ENCODE data around the gene FBN1. TPM values are rescaled to one million over a fixed set of nuclear protein-coding genes. Genes with fewer than 3 reads are reported as not detected.

The FBN1 gene
- total RNA-seq, 2 experiments from 2014 or later: 1.1 to 1.6 TPM

DNA sequence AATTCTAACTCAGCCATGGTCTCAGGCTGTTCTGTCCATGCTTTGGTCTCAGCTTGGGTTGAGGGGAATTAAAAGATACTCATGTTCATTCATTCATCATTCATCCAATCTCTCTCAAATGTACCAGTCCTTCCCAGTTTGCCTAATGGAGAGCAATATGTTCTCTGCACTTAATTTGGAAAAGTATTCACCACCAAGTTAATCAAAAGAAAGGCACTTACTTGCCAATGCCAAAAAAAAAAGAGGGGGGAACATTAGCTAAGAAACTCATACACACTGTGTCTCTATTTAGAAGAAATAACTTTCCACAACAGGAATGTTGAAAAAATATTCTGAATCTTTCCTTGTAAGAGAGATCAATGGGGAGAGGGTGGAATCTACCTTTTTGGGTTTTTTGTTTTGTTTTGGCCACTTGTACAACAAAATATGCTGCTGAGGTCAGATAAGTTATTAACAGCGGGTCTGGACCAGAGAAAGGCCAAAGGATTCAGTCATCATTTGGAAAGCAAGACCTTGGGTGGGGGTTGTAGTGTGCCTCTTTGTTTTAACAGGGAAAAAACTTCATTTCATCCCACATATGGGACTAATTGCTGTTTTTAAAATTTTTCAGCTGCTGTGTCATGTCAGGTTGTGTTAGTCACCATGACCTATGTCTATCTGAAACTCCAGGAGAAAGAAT is 152.3 kb downstream of the FBN1 start:
- Mint-ChIP-seq H3K27me3 (no peaks in the 10 kb centered on the region), H3K36me3 (ENCODE audit: low read depth) (no peaks in the 10 kb centered on the region), H3K27ac (no peak overlapping the region), H3K4me1 (no peaks in the 10 kb centered on the region), H3K9me3 (no peaks in the 10 kb centered on the region), H3K4me3 (no peak overlapping the region)
- ChIA-PET CTCF (interaction anchor here (0.5 to 0.6 kb wide), 2 partner anchors 76 to 732 kb away, joined by 3 read pairs; no protein-coding TSS in a partner anchor), POLR2A (no interaction called here)
- no peak for DNase-seq

DNA sequence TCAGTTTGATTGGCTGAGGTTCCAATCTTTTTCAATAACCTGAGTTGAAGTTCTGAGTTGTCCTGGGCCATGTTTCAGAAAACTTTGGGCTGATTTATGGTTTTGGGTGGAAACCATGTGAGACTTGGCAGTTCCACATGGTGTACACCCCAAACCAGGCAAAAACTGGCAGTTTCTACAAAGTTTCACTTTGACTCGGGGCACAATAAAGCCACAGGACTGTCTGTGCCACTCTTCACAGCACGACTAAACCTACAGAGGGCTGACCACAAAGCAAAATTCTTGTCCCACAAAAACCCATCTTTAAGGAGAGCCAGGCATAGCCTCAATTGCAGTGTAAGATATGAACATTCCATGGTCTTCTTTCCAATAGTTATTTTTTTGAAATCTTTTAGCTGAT is 159.3 kb downstream of the FBN1 start:
- H3K9me3 Mint-ChIP-seq: no peaks in the 10 kb centered on the region
- CTCF ChIA-PET: no interaction called here
- no peak for DNase-seq
- POLR2A ChIA-PET: no interaction called here
- no peak overlapping the region for H3K4me3 Mint-ChIP-seq
- no peaks in the 10 kb centered on the region for H3K36me3 Mint-ChIP-seq (ENCODE audit: low read depth)
- H3K27me3 Mint-ChIP-seq: peaks cover 4% of the 10 kb centered on the region
- peaks cover 8% of the 10 kb centered on the region for H3K4me1 Mint-ChIP-seq
- no peak overlapping the region for H3K27ac Mint-ChIP-seq

GRCh38 chr15:48481802-48482201 is 163.7 kb downstream of the FBN1 start:
- ChIA-PET CTCF (no interaction called here), POLR2A (no interaction called here)
- peaks cover 4% of the 10 kb centered on the region for H3K27me3 Mint-ChIP-seq
- H3K36me3 Mint-ChIP-seq (ENCODE audit: low read depth): no peaks in the 10 kb centered on the region
- no peak overlapping the region for H3K27ac Mint-ChIP-seq
- H3K4me3 Mint-ChIP-seq: no peak overlapping the region
- DNase-seq: no peak
- no peaks in the 10 kb centered on the region for H3K9me3 Mint-ChIP-seq
- peaks cover 8% of the 10 kb centered on the region for H3K4me1 Mint-ChIP-seq

- Mint-ChIP-seq H3K27me3 (peaks cover 7% of the 10 kb centered on the region), H3K27ac (no peak overlapping the region), H3K9me3 (no peaks in the 10 kb centered on the region), H3K4me1 (no peaks in the 10 kb centered on the region), H3K4me3 (no peak overlapping the region), H3K36me3 (ENCODE audit: low read depth) (no peaks in the 10 kb centered on the region)
- CTCF ChIA-PET: no interaction called here
- no peak for DNase-seq
- POLR2A ChIA-PET: no interaction called here
Observed at GRCh38 chr15:48479751-48480150, 165.8 kb downstream of the FBN1 start.

- no peaks in the 10 kb centered on the region for H3K4me1 Mint-ChIP-seq
- POLR2A ChIA-PET: no interaction called here
- peaks cover 7% of the 10 kb centered on the region for H3K27me3 Mint-ChIP-seq
- CTCF ChIA-PET: interaction anchor here (1.0 kb wide), 1 partner anchor 30 kb away, joined by 3 read pairs; no protein-coding TSS in a partner anchor
- no peaks in the 10 kb centered on the region for H3K9me3 Mint-ChIP-seq
- H3K36me3 Mint-ChIP-seq (ENCODE audit: low read depth): no peaks in the 10 kb centered on the region
- H3K4me3 Mint-ChIP-seq: no peak overlapping the region
- DNase-seq: no peak
- H3K27ac Mint-ChIP-seq: no peak overlapping the region
Observed at GRCh38 chr15:48478581-48478980, 166.9 kb downstream of the FBN1 start.

- DNase-seq: no peak
- Mint-ChIP-seq H3K27ac (no peak overlapping the region), H3K4me1 (peaks cover 1% of the 10 kb centered on the region), H3K36me3 (ENCODE audit: low read depth) (no peaks in the 10 kb centered on the region), H3K27me3 (peaks cover 7% of the 10 kb centered on the region), H3K4me3 (no peak overlapping the region), H3K9me3 (no peaks in the 10 kb centered on the region)
- ChIA-PET POLR2A (no interaction called here), CTCF (no interaction called here)
Observed at GRCh38 chr15:48477795-48478360, 167.6 kb downstream of the FBN1 start.

GRCh38 chr15:48475600-48476395 is 169.7 kb downstream of the FBN1 start:
- Mint-ChIP-seq H3K27ac (no peak overlapping the region), H3K9me3 (no peaks in the 10 kb centered on the region), H3K27me3 (peaks cover 3% of the 10 kb centered on the region), H3K4me3 (no peak overlapping the region), H3K4me1 (peaks cover 5% of the 10 kb centered on the region), H3K36me3 (ENCODE audit: low read depth) (no peaks in the 10 kb centered on the region)
- POLR2A ChIA-PET: interaction anchor here (0.7 kb wide), 1 partner anchor 143 kb away, joined by 4 read pairs; no protein-coding TSS in a partner anchor
- no peak for DNase-seq
- CTCF ChIA-PET: no interaction called here

DNA sequence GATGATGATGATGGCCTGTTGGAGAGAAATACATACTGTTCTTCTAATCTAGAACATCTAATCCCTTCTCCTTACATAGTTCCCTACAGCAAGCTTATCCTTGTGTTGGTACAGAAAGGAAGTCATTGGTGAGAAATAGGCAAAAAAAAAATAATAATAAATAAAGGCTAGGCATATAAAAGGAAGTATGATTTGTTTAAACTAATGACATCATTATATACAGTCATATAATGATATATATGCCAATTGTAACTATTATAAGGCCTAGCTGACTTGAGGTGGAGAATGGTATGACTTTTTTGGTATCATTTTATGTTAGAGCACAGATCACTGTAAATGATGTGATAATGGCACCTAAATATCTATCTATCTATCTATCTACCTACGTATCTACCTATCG is 171.8 kb downstream of the FBN1 start:
- Mint-ChIP-seq H3K36me3 (ENCODE audit: low read depth) (no peaks in the 10 kb centered on the region), H3K27me3 (peaks cover 3% of the 10 kb centered on the region), H3K4me3 (no peak overlapping the region), H3K4me1 (peaks cover 5% of the 10 kb centered on the region), H3K27ac (no peak overlapping the region), H3K9me3 (no peaks in the 10 kb centered on the region)
- ChIA-PET CTCF (interaction anchor here (0.6 kb wide), 1 partner anchor 51 kb away, joined by 3 read pairs; no protein-coding TSS in a partner anchor), POLR2A (no interaction called here)
- DNase-seq: no peak

GRCh38 chr15:48472756-48473155 is 172.8 kb downstream of the FBN1 start:
- Mint-ChIP-seq H3K4me1 (peaks cover 5% of the 10 kb centered on the region), H3K4me3 (no peak overlapping the region), H3K9me3 (no peaks in the 10 kb centered on the region), H3K27ac (peak overlapping the region; percentile 68), H3K36me3 (ENCODE audit: low read depth) (no peaks in the 10 kb centered on the region), H3K27me3 (peaks cover 3% of the 10 kb centered on the region)
- no peak for DNase-seq
- CTCF ChIA-PET: interaction anchor here (1.2 kb wide), 1 partner anchor 14 kb away, joined by 3 read pairs; no protein-coding TSS in a partner anchor
- POLR2A ChIA-PET: no interaction called here

DNA sequence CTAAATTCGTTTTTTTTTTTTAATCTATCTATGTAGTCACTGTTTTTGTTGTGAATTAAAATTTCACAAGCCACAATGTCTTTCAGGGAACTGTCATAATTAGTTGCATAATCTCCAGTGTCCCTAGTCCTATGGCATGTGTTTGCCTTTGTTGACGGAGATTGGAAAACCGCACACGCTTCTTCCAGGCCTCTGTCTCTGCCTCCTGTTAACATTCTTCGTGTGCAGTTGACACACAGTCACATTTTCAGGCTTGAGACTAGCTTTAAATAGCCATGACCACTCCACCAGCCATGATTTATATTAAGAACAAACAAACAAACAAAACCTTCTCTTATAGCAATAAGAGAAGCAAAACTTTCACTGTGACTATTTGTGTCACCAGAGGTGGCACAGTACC is 174.4 kb downstream of the FBN1 start:
- no peak for DNase-seq
- no peak overlapping the region for H3K27ac Mint-ChIP-seq
- H3K27me3 Mint-ChIP-seq: peaks cover 3% of the 10 kb centered on the region
- POLR2A ChIA-PET: no interaction called here
- CTCF ChIA-PET: no interaction called here
- H3K36me3 Mint-ChIP-seq (ENCODE audit: low read depth): no peaks in the 10 kb centered on the region
- H3K9me3 Mint-ChIP-seq: no peaks in the 10 kb centered on the region
- H3K4me1 Mint-ChIP-seq: peaks cover 5% of the 10 kb centered on the region
- H3K4me3 Mint-ChIP-seq: no peak overlapping the region

DNA sequence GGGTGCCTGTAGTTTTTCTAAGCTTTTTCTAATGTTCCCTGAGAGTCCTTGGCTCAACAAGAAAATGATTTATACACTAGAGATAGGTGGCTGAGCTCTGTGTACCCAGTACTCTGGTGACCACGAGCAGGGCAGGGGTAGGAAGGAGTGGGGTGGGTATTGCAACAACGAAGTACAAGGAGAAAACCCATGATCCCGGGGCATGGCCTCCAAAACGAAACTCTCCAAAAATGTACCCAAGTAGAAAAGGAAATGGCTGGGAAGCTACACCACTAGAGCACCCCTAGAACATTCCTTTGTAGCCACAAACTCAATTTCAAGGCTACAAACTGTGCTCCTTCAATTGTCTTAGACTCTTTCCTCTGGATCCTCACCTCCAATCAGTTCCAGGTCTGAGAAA is 175.4 kb downstream of the FBN1 start:
- Mint-ChIP-seq H3K27ac (no peak overlapping the region), H3K27me3 (no peaks in the 10 kb centered on the region), H3K9me3 (no peaks in the 10 kb centered on the region), H3K4me3 (no peak overlapping the region), H3K36me3 (ENCODE audit: low read depth) (no peaks in the 10 kb centered on the region), H3K4me1 (peaks cover 5% of the 10 kb centered on the region)
- POLR2A ChIA-PET: no interaction called here
- DNase-seq: no peak
- CTCF ChIA-PET: no interaction called here

DNA sequence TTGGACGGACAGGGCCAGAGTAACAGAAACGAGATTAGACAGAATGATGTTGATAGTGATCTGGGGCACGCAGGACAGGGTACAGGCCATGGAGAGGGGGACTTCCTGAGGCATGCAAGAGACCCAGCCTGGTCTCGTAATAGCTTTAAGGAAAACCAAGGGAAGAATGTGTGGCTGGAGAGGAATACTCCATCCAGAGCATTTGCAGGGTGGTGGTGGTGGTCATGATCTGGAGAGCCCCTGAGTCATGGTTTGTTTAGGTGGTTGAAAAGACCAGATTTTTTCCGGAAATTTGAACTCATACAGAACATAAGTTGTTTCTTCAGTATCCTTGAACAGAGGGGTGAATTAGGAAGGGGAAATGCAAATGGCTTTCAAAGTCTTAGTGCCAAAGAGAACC is 175.8 kb downstream of the FBN1 start:
- no peak for DNase-seq
- peaks cover 5% of the 10 kb centered on the region for H3K4me1 Mint-ChIP-seq
- H3K27me3 Mint-ChIP-seq: no peaks in the 10 kb centered on the region
- no peaks in the 10 kb centered on the region for H3K9me3 Mint-ChIP-seq
- H3K27ac Mint-ChIP-seq: no peak overlapping the region
- ChIA-PET CTCF (no interaction called here), POLR2A (no interaction called here)
- no peaks in the 10 kb centered on the region for H3K36me3 Mint-ChIP-seq (ENCODE audit: low read depth)
- no peak overlapping the region for H3K4me3 Mint-ChIP-seq

DNA sequence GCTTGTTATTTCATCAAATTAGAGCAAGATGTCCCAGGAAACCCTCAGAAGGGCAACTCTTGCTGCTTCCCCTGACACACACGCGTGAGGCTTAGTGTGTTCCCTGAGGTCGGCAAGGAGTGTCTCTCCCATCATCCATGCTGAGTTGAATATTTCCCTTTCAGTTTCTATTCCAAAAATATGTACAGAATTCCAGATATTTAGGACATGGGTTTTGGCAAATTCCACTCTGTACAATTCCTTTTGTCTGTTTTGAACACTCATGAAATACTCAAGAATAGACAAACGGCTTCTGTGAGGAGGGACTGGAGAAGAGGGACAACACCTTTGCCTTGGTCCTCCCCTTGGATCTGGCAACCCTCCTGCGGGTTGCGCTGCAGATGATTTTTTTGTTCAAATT is 176.2 kb downstream of the FBN1 start:
- CTCF ChIA-PET: no interaction called here
- no peaks in the 10 kb centered on the region for H3K9me3 Mint-ChIP-seq
- POLR2A ChIA-PET: no interaction called here
- no peak overlapping the region for H3K27ac Mint-ChIP-seq
- DNase-seq: no peak
- H3K36me3 Mint-ChIP-seq (ENCODE audit: low read depth): no peaks in the 10 kb centered on the region
- peaks cover 5% of the 10 kb centered on the region for H3K4me1 Mint-ChIP-seq
- no peaks in the 10 kb centered on the region for H3K27me3 Mint-ChIP-seq
- H3K4me3 Mint-ChIP-seq: no peak overlapping the region

Measured in activated CD4-positive, alpha-beta T cell treated with anti-CD3 and anti-CD28 coated beads, Interleukin-2, amount 10 ng/mL, durations not matched to agents 7 days and 5 days (primary cell).